GF-D8 (cell line): ENCODE results near the gene MYLK.

Experiments used
- DNase-seq: peaks from one replicate; lab custom pipeline; 2025; lab: John Stamatoyannopoulos, UW

The MYLK gene

GRCh38 chr3:123590685-123591450 lies 293.3 kb downstream of the MYLK start:
- no peak for DNase-seq

DNA sequence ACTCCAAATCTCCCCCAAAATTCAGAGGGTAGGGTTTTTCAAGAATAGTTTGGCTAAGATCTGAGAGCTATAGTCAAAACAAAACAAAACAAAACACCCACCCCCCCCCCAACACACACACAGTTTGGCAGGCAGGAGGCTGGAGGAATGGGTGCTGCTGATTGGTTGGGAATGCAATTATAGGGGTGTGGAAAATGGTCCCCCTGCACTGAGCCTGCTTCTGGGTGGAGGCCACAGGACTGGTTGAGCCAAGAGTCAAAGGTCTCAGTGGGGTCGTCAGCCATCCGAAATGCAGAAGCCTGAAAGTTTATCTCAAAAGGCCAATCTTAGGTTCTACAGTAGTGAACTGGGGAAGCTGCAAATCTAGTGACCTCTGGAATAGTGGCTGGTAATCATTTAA lies 296.7 kb downstream of the MYLK start:
- no peak for DNase-seq

- no peak for DNase-seq
Measured at GRCh38 chr3:123586968-123587367, 297.2 kb downstream of the MYLK start.

DNA sequence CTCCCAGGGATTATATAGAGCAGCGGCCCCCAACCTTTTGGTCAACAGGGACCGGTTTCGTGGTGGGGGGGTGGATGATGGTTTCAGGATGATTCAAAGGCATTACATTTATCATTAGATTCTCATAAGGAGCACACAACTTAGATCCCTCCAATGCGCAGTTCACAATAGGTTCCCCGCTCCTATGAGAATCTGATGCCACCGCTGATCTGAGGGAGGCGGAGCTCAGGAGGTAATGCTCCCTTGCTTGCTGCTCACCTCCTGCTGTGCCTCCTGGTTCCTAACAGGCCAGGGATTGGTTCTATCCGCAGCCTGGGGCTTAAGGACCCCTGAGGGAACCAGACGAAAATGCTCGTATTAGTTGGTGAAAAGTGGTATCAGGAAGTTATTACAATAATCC lies 298.0 kb downstream of the MYLK start:
- peak; percentile 37 for DNase-seq

- peak; percentile 89 for DNase-seq
Measured at GRCh38 chr3:123584988-123585937, 298.9 kb downstream of the MYLK start, which contains the start of gene HACD2. TSS of gene HACD2 (minus strand) at chr3:123585053. CDS start at chr3:123585027, 26 bp downstream.

- DNase-seq: no peak
Measured at GRCh38 chr3:123584284-123584987, 299.7 kb downstream of the MYLK start.

- DNase-seq: no peak
Measured at GRCh38 chr3:123583561-123583960, 300.6 kb downstream of the MYLK start.

GRCh38 chr3:123582315-123582714 lies 301.8 kb downstream of the MYLK start:
- no peak for DNase-seq

DNA sequence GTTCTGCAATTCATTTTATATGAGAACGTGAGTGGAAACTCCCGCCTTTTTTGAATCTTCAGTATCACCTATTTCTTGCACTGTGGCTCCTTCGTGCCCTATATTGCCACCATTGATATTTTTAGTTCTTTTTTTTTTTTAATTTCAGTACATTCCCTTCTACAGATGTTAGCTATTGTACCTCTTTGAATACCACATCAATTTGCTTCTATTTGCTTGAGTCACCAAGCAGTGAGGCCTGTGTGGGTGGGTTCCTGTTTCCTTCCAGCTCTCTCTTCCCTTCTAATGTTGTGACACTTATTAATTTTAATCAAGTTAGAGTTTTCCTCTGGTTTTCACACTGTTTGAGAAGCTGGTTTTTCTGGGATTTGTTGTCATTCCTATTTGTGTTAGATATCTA lies 308.0 kb downstream of the MYLK start:
- no peak for DNase-seq

DNA sequence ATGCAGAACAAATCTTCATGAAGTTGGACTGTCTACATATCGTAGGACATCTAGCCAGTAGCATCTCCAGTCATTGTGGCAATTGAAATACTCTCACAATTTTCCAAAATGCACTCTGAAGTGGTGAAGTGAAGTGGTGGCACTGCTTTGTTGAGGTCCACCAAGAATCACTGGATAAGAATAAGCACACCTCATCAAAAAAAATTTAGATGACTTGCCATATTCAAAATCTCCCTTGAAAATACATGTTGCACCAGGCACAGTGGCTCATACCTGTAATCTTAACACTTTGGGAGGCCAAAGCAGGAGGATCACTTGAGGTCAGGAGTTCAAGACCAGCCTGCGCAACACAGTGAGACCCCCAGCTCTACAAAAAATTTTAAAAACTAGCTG lies 312.2 kb downstream of the MYLK start:
- no peak for DNase-seq

DNA sequence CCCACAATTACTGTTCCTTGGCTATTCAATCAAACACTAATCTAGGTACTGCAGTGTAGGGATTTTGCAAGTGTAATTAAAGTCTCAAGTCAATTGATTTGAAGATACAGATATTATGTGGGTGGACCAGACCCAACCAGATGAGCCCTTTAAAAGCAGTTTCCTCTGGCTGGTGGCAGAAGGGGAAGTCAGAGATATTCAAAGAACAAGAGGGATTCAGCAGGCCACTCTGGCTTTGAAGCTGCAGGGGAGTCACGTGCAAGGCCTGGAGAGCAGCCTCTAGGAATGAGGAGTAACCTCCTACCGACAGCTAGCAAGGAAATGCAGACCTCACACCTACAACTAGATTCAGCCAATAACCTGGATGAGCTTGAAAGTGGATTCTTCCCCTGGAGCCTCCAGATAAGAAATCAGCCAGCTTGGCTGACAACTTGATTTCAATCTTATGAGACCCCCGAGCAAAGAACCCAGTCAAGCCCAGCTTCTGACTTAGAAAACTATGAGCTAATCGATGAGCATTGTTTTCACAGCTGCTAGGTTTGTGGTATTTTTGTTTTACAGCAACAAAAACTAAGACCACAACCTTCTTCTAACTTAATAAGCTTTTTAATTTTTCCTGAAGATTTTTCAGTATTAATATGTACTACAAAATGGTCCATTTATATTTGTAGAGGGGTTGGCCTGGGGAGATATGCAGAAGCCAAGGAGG lies 312.7 kb downstream of the MYLK start:
- DNase-seq: peak; percentile 5

DNA sequence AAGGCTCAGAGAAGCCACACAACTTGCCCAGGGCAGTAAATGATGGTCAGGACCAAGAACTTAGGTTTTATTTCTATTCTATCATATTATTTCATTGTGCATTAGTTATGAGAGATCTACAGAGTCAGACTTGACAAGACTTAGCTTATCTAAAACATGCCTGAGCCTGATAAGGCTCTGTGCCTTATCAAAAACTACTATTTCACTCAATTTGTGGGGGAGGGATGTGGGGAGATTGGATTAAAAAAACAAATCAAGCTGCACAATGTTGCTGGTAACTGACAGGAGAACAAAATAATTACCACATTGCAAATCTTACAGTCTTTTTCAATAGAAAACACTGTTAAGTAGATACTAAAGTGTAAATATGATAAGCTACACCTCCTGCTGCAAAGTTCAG lies 315.3 kb downstream of the MYLK start:
- no peak for DNase-seq

DNA sequence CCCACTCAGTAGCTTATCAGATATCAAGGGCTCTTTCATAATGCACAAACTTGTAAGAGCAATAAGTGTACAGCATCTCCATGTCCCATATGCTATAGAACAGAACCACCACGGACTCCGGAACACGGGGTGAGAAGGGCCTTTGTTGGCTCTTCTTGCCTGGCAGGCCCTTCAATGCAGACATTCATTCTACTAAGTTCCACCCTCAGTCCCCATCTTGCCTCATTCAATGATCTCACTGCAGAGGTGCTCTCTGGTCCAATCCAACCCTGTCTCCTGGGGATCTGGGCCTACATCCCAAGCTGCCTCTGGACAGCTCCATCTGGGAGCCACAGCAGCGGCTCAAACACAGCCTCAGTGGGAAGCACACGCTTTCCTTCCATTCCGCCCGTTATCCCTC lies 316.1 kb downstream of the MYLK start:
- DNase-seq: no peak

- DNase-seq: no peak
Measured at GRCh38 chr3:123564056-123564455, 320.1 kb downstream of the MYLK start.

DNA sequence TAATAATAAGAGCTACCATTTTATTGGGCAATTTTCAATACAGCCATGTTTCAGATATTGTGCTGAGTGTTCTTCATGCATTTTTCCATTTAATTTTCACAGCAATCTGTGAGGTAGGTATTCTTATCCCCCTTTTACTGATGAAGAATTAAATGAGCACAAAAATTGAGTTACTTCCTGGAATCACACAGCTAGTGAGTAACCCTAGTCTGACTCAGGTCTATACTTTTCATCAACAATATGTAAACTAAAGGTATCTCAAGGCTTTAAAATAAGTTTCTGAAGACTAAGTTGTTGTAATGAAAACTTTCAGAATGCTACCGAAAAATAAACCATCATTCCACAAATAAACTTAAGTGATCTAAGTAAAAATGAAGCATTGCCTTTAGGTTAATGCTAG lies 321.6 kb downstream of the MYLK start:
- no peak for DNase-seq

DNA sequence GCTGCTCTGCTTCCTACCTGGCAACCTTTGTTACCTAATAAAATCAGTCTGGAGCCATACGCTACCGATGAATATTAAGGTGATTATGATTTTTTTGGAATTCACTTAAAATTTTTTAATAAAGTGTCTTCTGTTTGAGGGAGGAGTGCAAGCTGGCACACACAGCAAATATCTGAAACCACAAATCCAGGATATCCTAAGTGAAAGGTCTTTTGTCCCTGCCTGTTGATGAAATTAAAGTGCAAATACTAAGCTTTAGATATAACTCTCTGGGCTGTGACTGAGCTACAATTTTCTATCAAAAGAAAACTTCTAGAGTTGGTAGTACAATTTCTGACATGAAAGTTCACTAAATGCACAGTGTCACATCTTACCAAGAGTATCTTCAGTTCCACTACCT lies 322.9 kb downstream of the MYLK start:
- DNase-seq: no peak
